Esophagus muscularis mucosa (tissue), 4 donors: Measurements from ENCODE around the gene RBMS3. TPM values are rescaled to one million over a fixed set of nuclear protein-coding genes. Genes with fewer than 3 reads are reported as not detected.

ENCODE experiments used
- DNase-seq: peaks from one replicate; pipeline ENCODE4 v3.0.0-alpha.2; 2017; ENCODE audit errors: extremely low spot score
- H3K27ac ChIP-seq, 4 donors: fragments of 200-600 bp; sonication (generic); replicated peaks in 1 of 4; 1 replicate in 3 of 4; 2 replicates in 1 of 4; pipeline ENCODE4 v1.5.1; 2016 to 2019; ENCODE audit warnings: mild to moderate bottlenecking in 1 of 4
- H3K27me3 ChIP-seq, 4 donors: fragments of 200-600 bp; sonication (generic); one replicate each; pipeline versions ENCODE4 v1.5.1 to v1.6.0; 2016 to 2019
- H3K36me3 ChIP-seq, 4 donors: fragments of 200-600 bp; sonication (generic); one replicate each; pipeline ENCODE4 v1.5.1; 2016 to 2019
- H3K4me1 ChIP-seq, 4 donors: fragments of 200-600 bp; sonication (generic); one replicate each; pipeline ENCODE4 v1.5.1; 2016 to 2019
- H3K4me3 ChIP-seq, 4 donors: fragments of 200-600 bp; sonication (generic); 1 replicate in 2 of 4; 2 replicates in 2 of 4; pipeline ENCODE4 v1.5.1; 2016 to 2019; ENCODE audit warnings: mild to moderate bottlenecking in 4 of 4, moderate library complexity in 1 of 4
- H3K9me3 ChIP-seq, 4 donors: fragments of 200-600 bp; sonication (generic); 1 replicate in 3 of 4; 2 replicates in 1 of 4; pipeline ENCODE4 v1.5.1; 2016 to 2019
- CTCF ChIP-seq, 3 experiments: fragments of 200-600 bp in 2 of 3; fragments of 450-650 bp in 1 of 3; sonication (generic) in 2 of 3; IDR thresholded peaks; one replicate each; pipeline ENCODE4 v1.5.1; 2017 to 2019; ENCODE audit warnings: antibody characterized with exemption in 3 of 3, mild to moderate bottlenecking in 2 of 3, moderate library complexity in 1 of 3
- EP300 ChIP-seq: sonication (generic); formaldehyde crosslinking; IDR thresholded peaks from one replicate; pipeline ENCODE4 v1.6.1; 2017; ENCODE audit warnings: antibody characterized with exemption
- POLR2A ChIP-seq: fragments of 450-650 bp; IDR thresholded peaks from one replicate; pipeline ENCODE4 v1.6.1; 2017; ENCODE audit warnings: antibody characterized with exemption, moderate library complexity, mild to moderate bottlenecking, low read depth
- POLR2AphosphoS5 ChIP-seq, 2 donors: sonication (generic); formaldehyde crosslinking; IDR thresholded peaks; one replicate each; pipeline ENCODE4 v1.6.1; 2017; ENCODE audit warnings: antibody characterized with exemption in 2 of 2
- WGBS: methylation state at CpG from one replicate; pipeline ENCODE4 v1.1.5; 2018; 5-methylcytosine and 5-hydroxymethylcytosine counted together
- intact Hi-C: fragments of 100-400 bp; cut with DNase I; formaldehyde crosslinking; loops from one replicate; pipeline ENCODE4 v1.15.1; 2023
- total RNA-seq, 4 donors: library from RNA; depleted of rRNA; stranded (reverse); fragments of >200 nt; gene quantifications; one replicate each; pipeline versions ENCODE4 v1.1.0 to v1.2.1, GENCODE V29; 2016

RBMS3 gene
- total RNA-seq, 4 donors from 2014 or later, result 53.0 to 81.5 (median 61.2) TPM

- no peak for DNase-seq
- intact Hi-C loops, result no loop called here
- Histone ChIP-seq H3K36me3 (no peaks in the 10 kb centered on the region), H3K27ac (no peak overlapping the region), H3K4me1 (peaks cover 11 to 15% (median 14%) of the 10 kb centered on the region in 4 donors), H3K4me3 (no peak overlapping the region), H3K9me3 (no peaks in the 10 kb centered on the region), H3K27me3 (no peaks in the 10 kb centered on the region)
- TF ChIP-seq POLR2AphosphoS5 (IDR thresholded peaks at IDR 0.05) (no peak), POLR2A (no peak), CTCF (IDR thresholded peaks at IDR 0.05) (no peak), EP300 (no peak)
- 95% methylated on average over 2 of the region's 2 CpGs for whole genome bisulfite sequencing
Observed at GRCh38 chr3:29716213-29716612, 435.3 kb downstream of the RBMS3 start.

- no peak overlapping the region for H3K4me3 ChIP-seq
- no peaks in the 10 kb centered on the region for H3K27me3 ChIP-seq
- H3K36me3 ChIP-seq, result no peaks in the 10 kb centered on the region
- TF ChIP-seq POLR2AphosphoS5 (IDR thresholded peaks at IDR 0.05) (no peak), POLR2A (no peak), CTCF (IDR thresholded peaks at IDR 0.05) (no peak)
- 74% methylated on average over 3 of the region's 3 CpGs for WGBS
- intact Hi-C loops, result no loop called here
- H3K9me3 ChIP-seq, result no peaks in the 10 kb centered on the region
- no peak for DNase-seq
- H3K4me1 ChIP-seq, result peaks cover 0 to 9% (median 7%) of the 10 kb centered on the region in 4 donors
- no peak overlapping the region for H3K27ac ChIP-seq
Observed at GRCh38 chr3:29718661-29719065, 437.8 kb downstream of the RBMS3 start.

- WGBS, result 75% methylated on average over 3 of the region's 3 CpGs
- Histone ChIP-seq H3K9me3 (no peaks in the 10 kb centered on the region), H3K27me3 (no peaks in the 10 kb centered on the region), H3K36me3 (no peaks in the 10 kb centered on the region), H3K4me3 (no peak overlapping the region), H3K4me1 (peaks cover 0 to 9% (median 7%) of the 10 kb centered on the region in 4 donors), H3K27ac (no peak overlapping the region)
- intact Hi-C loops, result no loop called here
- no peak for DNase-seq
- no peak for TF ChIP-seq CTCF (IDR thresholded peaks at IDR 0.05)
- no peak for TF ChIP-seq POLR2AphosphoS5 (IDR thresholded peaks at IDR 0.05)
- TF ChIP-seq EP300, result no peak
- TF ChIP-seq POLR2A, result no peak
Observed at GRCh38 chr3:29720665-29721064, 439.8 kb downstream of the RBMS3 start.

GRCh38 chr3:29721789-29722188 lies 440.9 kb downstream of the RBMS3 start:
- no peak overlapping the region for H3K4me3 ChIP-seq
- no peak overlapping the region for H3K27ac ChIP-seq
- intact Hi-C loops, result no loop called here
- no peaks in the 10 kb centered on the region for H3K36me3 ChIP-seq
- TF ChIP-seq CTCF (IDR thresholded peaks at IDR 0.05), result no peak
- no peak for TF ChIP-seq POLR2A
- no peak for TF ChIP-seq POLR2AphosphoS5 (IDR thresholded peaks at IDR 0.05)
- TF ChIP-seq EP300, result no peak
- DNase-seq, result no peak
- H3K27me3 ChIP-seq, result no peaks in the 10 kb centered on the region
- no peaks in the 10 kb centered on the region for H3K9me3 ChIP-seq
- peaks cover 0 to 9% (median 7%) of the 10 kb centered on the region in 4 donors for H3K4me1 ChIP-seq
- WGBS, result 84% methylated on average over 2 of the region's 2 CpGs

- TF ChIP-seq CTCF (IDR thresholded peaks at IDR 0.05) (no peak), EP300 (no peak), POLR2AphosphoS5 (IDR thresholded peaks at IDR 0.05) (no peak), POLR2A (no peak)
- H3K27ac ChIP-seq, result peak overlapping the region in 1 of 4 donors; percentile 3
- DNase-seq, result no peak
- no peaks in the 10 kb centered on the region for H3K36me3 ChIP-seq
- peaks cover 0 to 5% (median 0%) of the 10 kb centered on the region in 4 donors for H3K4me1 ChIP-seq
- no peak overlapping the region for H3K4me3 ChIP-seq
- intact Hi-C loops, result no loop called here
- no peaks in the 10 kb centered on the region for H3K9me3 ChIP-seq
- H3K27me3 ChIP-seq, result no peaks in the 10 kb centered on the region
- 25% methylated on average over 1 of the region's 1 CpG for WGBS
Observed at GRCh38 chr3:29731050-29731449, 450.2 kb downstream of the RBMS3 start.
